NCI-H82 treated with DMSO at 0.1 percent for 48 hours (cell line): ENCODE results near the gene COL6A2.
"Not testable (repeated sequence)": the region's sequence is repeated elsewhere in the genome, so short reads cannot be mapped to it uniquely, and the experiment has no call there.

Experiments used
- DNase-seq: peaks from one replicate; lab custom pipeline; 2025; ENCODE audit not compliant: unreplicated experiment; lab: John Stamatoyannopoulos, UW

COL6A2 gene

GRCh38 chr21:46060596-46061061 lies 37.3 kb upstream of the COL6A2 start:
- DNase-seq: no peak

GRCh38 chr21:46061063-46061462 lies 36.8 kb upstream of the COL6A2 start:
- DNase-seq: no peak

- no peak for DNase-seq
Measured at GRCh38 chr21:46061518-46061917, 36.4 kb upstream of the COL6A2 start.

GRCh38 chr21:46061950-46062349 lies 36.0 kb upstream of the COL6A2 start:
- DNase-seq: no peak

- DNase-seq: no peak
Measured at GRCh38 chr21:46062471-46063211, 35.3 kb upstream of the COL6A2 start.

- DNase-seq: no peak
Measured at GRCh38 chr21:46063227-46063626, 34.7 kb upstream of the COL6A2 start.

- no peak for DNase-seq
Measured at GRCh38 chr21:46063734-46064680, 33.9 kb upstream of the COL6A2 start.

GRCh38 chr21:46064870-46065214 lies 33.1 kb upstream of the COL6A2 start:
- no peak for DNase-seq

GRCh38 chr21:46065215-46065913 lies 32.5 kb upstream of the COL6A2 start:
- no peak for DNase-seq

GRCh38 chr21:46065914-46066551 lies 31.9 kb upstream of the COL6A2 start:
- DNase-seq: no peak

- DNase-seq: no peak
Measured at GRCh38 chr21:46066591-46067331, 31.2 kb upstream of the COL6A2 start.

- no peak for DNase-seq
Measured at GRCh38 chr21:46067505-46068201, 30.3 kb upstream of the COL6A2 start.

- no peak for DNase-seq
Measured at GRCh38 chr21:46068516-46069079, 29.3 kb upstream of the COL6A2 start.

- no peak for DNase-seq
Measured at GRCh38 chr21:46069166-46069565, 28.7 kb upstream of the COL6A2 start.

- no peak for DNase-seq
Measured at GRCh38 chr21:46069719-46070279, 28.1 kb upstream of the COL6A2 start.

- no peak for DNase-seq
Measured at GRCh38 chr21:46071082-46071481, 26.8 kb upstream of the COL6A2 start.

- not testable (repeated sequence) for DNase-seq
Measured at GRCh38 chr21:46076724-46077123, 21.2 kb upstream of the COL6A2 start.

- no peak for DNase-seq
Measured at GRCh38 chr21:46077674-46078101, 20.2 kb upstream of the COL6A2 start.
